Neuronal stem cell (in vitro differentiated cells): ENCODE results near the gene ROR1.

Experiments used
- DNase-seq: peaks from one replicate; pipeline ENCODE4 v3.0.0-alpha.2; 2013; ENCODE audit warnings: low spot score
- H2AFZ ChIP-seq: one replicate; pipeline ENCODE4 v1.6.1; 2013; ENCODE audit warnings: mild to moderate bottlenecking, low read length, inconsistent platforms
- H2AK5ac ChIP-seq: 2 replicates; pipeline ENCODE4 v1.6.1; 2013; ENCODE audit warnings: low read depth, mild to moderate bottlenecking, inconsistent platforms, low read length, moderate library complexity, mixed read lengths
- H2BK120ac ChIP-seq: 2 replicates; pipeline ENCODE4 v1.6.1; 2013; ENCODE audit warnings: low read depth, mild to moderate bottlenecking, inconsistent platforms, low read length, moderate library complexity, mixed read lengths
- H2BK12ac ChIP-seq: one replicate; pipeline ENCODE4 v1.6.1; 2013; ENCODE audit warnings: low read length, inconsistent platforms
- H2BK15ac ChIP-seq: 2 replicates; pipeline ENCODE4 v1.6.1; 2013; ENCODE audit warnings: mild to moderate bottlenecking, low read length, inconsistent platforms, mixed read lengths
- H2BK5ac ChIP-seq: one replicate; pipeline ENCODE4 v1.6.1; 2013; ENCODE audit warnings: inconsistent platforms, mild to moderate bottlenecking, low read length, moderate library complexity
- H3K14ac ChIP-seq: one replicate; pipeline ENCODE4 v1.6.1; 2013; ENCODE audit warnings: low read length, inconsistent platforms
- H3K18ac ChIP-seq: 2 replicates; pipeline ENCODE4 v1.6.1; 2013; ENCODE audit warnings: low read length, inconsistent platforms
- H3K23ac ChIP-seq: 2 replicates; pipeline ENCODE4 v1.6.1; 2013; ENCODE audit warnings: low read depth, mild to moderate bottlenecking, mixed read lengths, low read length, inconsistent platforms; ENCODE audit not compliant: poor library complexity
- H3K27ac ChIP-seq: replicated peaks from 3 replicates; pipeline ENCODE4 v1.5.1; 2013; ENCODE audit warnings: low read length, inconsistent platforms
- H3K27me3 ChIP-seq, 3 experiments: 2 replicates each; pipeline ENCODE4 v1.6.1; 2013; ENCODE audit warnings: low read length in 3 of 3, mild to moderate bottlenecking in 2 of 3, inconsistent platforms in 1 of 3, low read depth in 1 of 3, mixed read lengths in 1 of 3, moderate library complexity in 1 of 3; ENCODE audit not compliant: control insufficient read depth in 3 of 3, insufficient read depth in 3 of 3
- H3K36me3 ChIP-seq, 2 donors: replicated peaks in 1 of 2; 2 replicates each; pipeline ENCODE4 v1.6.1; 2013; ENCODE audit warnings: low read length in 2 of 2; ENCODE audit not compliant: control insufficient read depth in 2 of 2, insufficient read depth in 2 of 2
- H3K4ac ChIP-seq: 2 replicates; pipeline ENCODE4 v1.6.1; 2013; ENCODE audit warnings: inconsistent platforms, mild to moderate bottlenecking, low read length, moderate library complexity
- H3K4me1 ChIP-seq, 2 donors: 1 replicate in 1 of 2; 2 replicates in 1 of 2; pipeline ENCODE4 v1.6.1; 2013; ENCODE audit warnings: low read length in 2 of 2, low read depth in 1 of 2; ENCODE audit not compliant: control insufficient read depth in 2 of 2, insufficient read depth in 1 of 2
- H3K4me2 ChIP-seq: one replicate; pipeline ENCODE4 v1.6.1; 2013; ENCODE audit warnings: mild to moderate bottlenecking, low read length, inconsistent platforms; ENCODE audit not compliant: insufficient read depth, poor library complexity, severe bottlenecking
- H3K4me3 ChIP-seq, 2 donors: 2 replicates each; pipeline ENCODE4 v1.5.1; 2013; ENCODE audit warnings: low read length in 2 of 2, mild to moderate bottlenecking in 2 of 2, inconsistent platforms in 1 of 2, moderate library complexity in 1 of 2
- H3K79me1 ChIP-seq: one replicate; pipeline ENCODE4 v1.6.1; 2013; ENCODE audit warnings: low read depth, mild to moderate bottlenecking, inconsistent platforms, low read length, moderate library complexity
- H3K9ac ChIP-seq: one replicate; pipeline ENCODE4 v1.6.1; 2013; ENCODE audit warnings: mild to moderate bottlenecking, low read depth, low read length, inconsistent platforms; ENCODE audit not compliant: poor library complexity
- H3K9me3 ChIP-seq, 2 donors: replicated peaks in 1 of 2; 2 replicates each; pipeline versions ENCODE3 to v1.6.1; 2013; ENCODE audit warnings: low read length in 2 of 2, mild to moderate bottlenecking in 2 of 2, inconsistent platforms in 1 of 2, low read depth in 1 of 2, mixed read lengths in 1 of 2, moderate library complexity in 1 of 2; ENCODE audit not compliant: control insufficient read depth in 2 of 2, insufficient read depth in 1 of 2
- H4K8ac ChIP-seq: one replicate; pipeline ENCODE4 v1.6.1; 2013; ENCODE audit warnings: low read depth, mild to moderate bottlenecking, inconsistent platforms, low read length, moderate library complexity
- H4K91ac ChIP-seq: one replicate; pipeline ENCODE4 v1.6.1; 2013; ENCODE audit warnings: low read length, low read depth, mild to moderate bottlenecking, inconsistent platforms; ENCODE audit not compliant: poor library complexity
- WGBS, 2 donors: extraction: QIAGEN DNeasy Blood & Tissue Kit; methylation state at CpG; one replicate each; pipeline ENCODE4 v1.1.7; 2013; ENCODE audit warnings: missing lambda C conversion rate in 2 of 2, mixed read lengths in 1 of 2; ENCODE audit not compliant: insufficient read length in 2 of 2, insufficient replicate concordance in 1 of 2; ENCODE audit errors: extremely low coverage in 2 of 2; 5-methylcytosine and 5-hydroxymethylcytosine counted together

ROR1 gene

DNA sequence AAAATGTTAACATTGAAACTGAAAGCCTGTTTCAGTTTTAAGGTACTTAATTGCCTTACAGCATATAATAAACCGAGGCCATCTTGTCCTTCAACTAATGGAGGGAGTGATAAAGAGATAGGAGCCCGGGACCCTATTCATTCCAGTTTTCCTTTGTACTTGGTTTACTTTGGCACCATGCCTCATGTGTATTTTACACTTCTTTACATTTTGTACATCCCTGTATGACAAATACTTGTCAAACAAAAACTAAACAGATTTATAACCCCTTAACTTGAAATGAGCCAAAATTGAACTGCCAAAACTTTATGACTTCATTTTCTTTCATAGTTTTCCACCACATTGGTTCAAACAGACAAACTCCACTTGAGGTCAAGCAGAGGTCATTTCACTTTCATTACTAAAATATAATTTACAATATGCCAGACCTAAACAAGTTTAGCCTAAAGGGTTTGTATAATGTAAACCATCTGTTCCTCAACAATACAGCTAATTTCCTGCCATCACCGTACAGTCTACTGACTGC lies 398.7 kb downstream of the ROR1 start:
- H2BK15ac ChIP-seq = no peak overlapping the region

DNA sequence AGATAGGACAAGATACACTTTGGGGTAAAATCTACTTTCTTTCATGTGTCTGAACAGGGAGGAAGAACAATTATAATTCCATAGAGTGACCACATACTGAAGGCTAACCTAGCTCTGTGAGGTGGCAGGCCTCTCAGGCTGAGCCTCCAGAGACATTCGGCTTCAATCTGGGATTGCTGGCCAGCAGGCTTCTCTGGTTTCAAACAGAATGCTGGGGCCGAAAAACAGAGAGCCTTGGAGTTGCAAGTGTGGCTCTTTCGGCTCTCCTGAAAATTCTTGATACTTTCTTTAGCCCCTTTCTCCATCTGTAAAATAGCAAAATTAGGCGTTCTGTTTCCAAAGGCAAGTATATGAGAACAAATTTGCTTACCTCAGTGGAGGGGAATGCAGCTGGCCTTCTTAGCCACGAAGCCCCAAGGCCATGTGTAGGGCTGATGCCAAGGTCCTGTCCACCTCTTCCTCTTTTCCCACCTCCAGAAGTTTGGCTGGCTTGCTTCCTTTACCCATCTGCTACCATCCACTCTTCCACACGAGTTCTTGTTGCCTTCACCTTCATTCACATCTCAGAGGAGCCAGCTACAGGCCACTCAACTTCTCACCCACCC lies 399.6 kb downstream of the ROR1 start:
- no peak for DNase-seq
- H2AFZ ChIP-seq = no peak overlapping the region
- no CpG with 5 or more reads among the region's 6 CpGs for WGBS, 2 donors
- H3K4me1 ChIP-seq = peaks cover 0 to 2% of the 10 kb centered on the region in 2 donors
- no peaks in the 10 kb centered on the region for H3K27me3 ChIP-seq
- H3K9me3 ChIP-seq = no peaks in the 10 kb centered on the region
- no peak overlapping the region for H2AK5ac ChIP-seq
- H3K79me1 ChIP-seq = no peaks in the 10 kb centered on the region
- H3K18ac ChIP-seq = peak overlapping the region; percentile 49
- no peak overlapping the region for H2BK15ac ChIP-seq
- no peak overlapping the region for H3K4ac ChIP-seq
- H2BK12ac ChIP-seq = no peak overlapping the region
- H2BK120ac ChIP-seq = no peak overlapping the region
- H2BK5ac ChIP-seq = no peak overlapping the region
- H4K91ac ChIP-seq = no peak overlapping the region
- no peak overlapping the region for H3K14ac ChIP-seq
- no peak overlapping the region for H4K8ac ChIP-seq
- H3K9ac ChIP-seq = no peak overlapping the region
- H3K23ac ChIP-seq = no peak overlapping the region
- H3K27ac ChIP-seq = no peak overlapping the region
- peaks cover 0 to 2% of the 10 kb centered on the region in 2 donors for H3K36me3 ChIP-seq
- no peak overlapping the region for H3K4me3 ChIP-seq
- H3K4me2 ChIP-seq = no peak overlapping the region

More for the DNA sequence above, 398.7 kb downstream of the ROR1 start:
- no peak overlapping the region for H3K9ac ChIP-seq
- no peak overlapping the region for H3K4me2 ChIP-seq
- no peak for DNase-seq
- no peak overlapping the region for H2AK5ac ChIP-seq
- no peak overlapping the region for H3K4me3 ChIP-seq
- H4K8ac ChIP-seq = no peak overlapping the region
- H3K36me3 ChIP-seq = no peaks in the 10 kb centered on the region
- WGBS, 2 donors = no CpG with 5 or more reads among the region's 3 CpGs
- H3K9me3 ChIP-seq = no peaks in the 10 kb centered on the region
- H4K91ac ChIP-seq = no peak overlapping the region
- H3K4me1 ChIP-seq = peaks cover 0 to 2% of the 10 kb centered on the region in 2 donors
- H3K27me3 ChIP-seq = no peaks in the 10 kb centered on the region
- no peak overlapping the region for H3K14ac ChIP-seq
- no peak overlapping the region for H2AFZ ChIP-seq
- H2BK5ac ChIP-seq = no peak overlapping the region
- no peak overlapping the region for H2BK120ac ChIP-seq
- H3K4ac ChIP-seq = no peak overlapping the region
- H3K18ac ChIP-seq = no peak overlapping the region
- no peak overlapping the region for H3K27ac ChIP-seq
- no peak overlapping the region for H3K23ac ChIP-seq
- H3K79me1 ChIP-seq = no peaks in the 10 kb centered on the region
- no peak overlapping the region for H2BK12ac ChIP-seq

GRCh38 chr1:64175639-64176038 lies 401.8 kb downstream of the ROR1 start:
- no peak overlapping the region for H2BK5ac ChIP-seq
- no peak overlapping the region for H4K91ac ChIP-seq
- peaks cover 0 to 2% of the 10 kb centered on the region in 2 donors for H3K4me1 ChIP-seq
- H3K18ac ChIP-seq = no peak overlapping the region
- H3K9ac ChIP-seq = no peak overlapping the region
- no peak overlapping the region for H2BK12ac ChIP-seq
- no peak for DNase-seq
- no peak overlapping the region for H3K4me2 ChIP-seq
- no peak overlapping the region for H3K27ac ChIP-seq
- no peak overlapping the region for H4K8ac ChIP-seq
- no peak overlapping the region for H2BK120ac ChIP-seq
- H2AK5ac ChIP-seq = no peak overlapping the region
- no peak overlapping the region for H3K4ac ChIP-seq
- H3K36me3 ChIP-seq = peaks cover 0 to 2% of the 10 kb centered on the region in 2 donors
- H3K23ac ChIP-seq = no peak overlapping the region
- no peak overlapping the region for H2BK15ac ChIP-seq
- H3K9me3 ChIP-seq = no peaks in the 10 kb centered on the region
- no peaks in the 10 kb centered on the region for H3K79me1 ChIP-seq
- H3K14ac ChIP-seq = no peak overlapping the region
- H2AFZ ChIP-seq = no peak overlapping the region
- H3K27me3 ChIP-seq = no peaks in the 10 kb centered on the region
- no peak overlapping the region for H3K4me3 ChIP-seq

- Histone ChIP-seq H2AFZ (no peak overlapping the region), H4K91ac (no peak overlapping the region), H2BK5ac (no peak overlapping the region), H2AK5ac (no peak overlapping the region), H2BK15ac (no peak overlapping the region), H3K4me3 (no peak overlapping the region), H3K36me3 (peaks cover 0 to 2% of the 10 kb centered on the region in 2 donors), H3K27me3 (no peaks in the 10 kb centered on the region), H2BK12ac (no peak overlapping the region), H2BK120ac (no peak overlapping the region), H3K9me3 (no peaks in the 10 kb centered on the region), H3K79me1 (no peaks in the 10 kb centered on the region), H3K4me2 (no peak overlapping the region), H3K14ac (no peak overlapping the region), H4K8ac (no peak overlapping the region), H3K27ac (no peak overlapping the region), H3K18ac (no peak overlapping the region), H3K23ac (no peak overlapping the region), H3K9ac (no peak overlapping the region), H3K4ac (no peak overlapping the region), H3K4me1 (peaks cover 0 to 2% of the 10 kb centered on the region in 2 donors)
- DNase-seq = no peak
- WGBS, 2 donors = no CpG with 5 or more reads among the region's 3 CpGs
Measured at GRCh38 chr1:64176659-64177058, 402.8 kb downstream of the ROR1 start.
